MM.1S (cell line): Measurements from ENCODE around the gene CYB561A3.

Experiments
- EZH2 ChIP-seq: fragments of 300-600 bp; sonication (generic); optimal IDR thresholded peaks from 2 replicates; pipeline ENCODE3; 2017; ENCODE audit warnings: low read depth, mild to moderate bottlenecking, antibody characterized with exemption, low read length, mixed read lengths
- EZH2phosphoT487 ChIP-seq: fragments of 300-600 bp; sonication (generic); IDR thresholded peaks from 2 replicates; pipeline ENCODE4 v1.6.1; 2018; ENCODE audit warnings: antibody characterized with exemption, low read length
- TF ChIP-seq, protein P1 (sequence below): fragments of 300-600 bp; sonication (generic); IDR thresholded peaks from 2 replicates; pipeline ENCODE4 v1.5.1; 2016; ENCODE audit warnings: antibody characterized with exemption, low read length, mixed read lengths

DNA sequence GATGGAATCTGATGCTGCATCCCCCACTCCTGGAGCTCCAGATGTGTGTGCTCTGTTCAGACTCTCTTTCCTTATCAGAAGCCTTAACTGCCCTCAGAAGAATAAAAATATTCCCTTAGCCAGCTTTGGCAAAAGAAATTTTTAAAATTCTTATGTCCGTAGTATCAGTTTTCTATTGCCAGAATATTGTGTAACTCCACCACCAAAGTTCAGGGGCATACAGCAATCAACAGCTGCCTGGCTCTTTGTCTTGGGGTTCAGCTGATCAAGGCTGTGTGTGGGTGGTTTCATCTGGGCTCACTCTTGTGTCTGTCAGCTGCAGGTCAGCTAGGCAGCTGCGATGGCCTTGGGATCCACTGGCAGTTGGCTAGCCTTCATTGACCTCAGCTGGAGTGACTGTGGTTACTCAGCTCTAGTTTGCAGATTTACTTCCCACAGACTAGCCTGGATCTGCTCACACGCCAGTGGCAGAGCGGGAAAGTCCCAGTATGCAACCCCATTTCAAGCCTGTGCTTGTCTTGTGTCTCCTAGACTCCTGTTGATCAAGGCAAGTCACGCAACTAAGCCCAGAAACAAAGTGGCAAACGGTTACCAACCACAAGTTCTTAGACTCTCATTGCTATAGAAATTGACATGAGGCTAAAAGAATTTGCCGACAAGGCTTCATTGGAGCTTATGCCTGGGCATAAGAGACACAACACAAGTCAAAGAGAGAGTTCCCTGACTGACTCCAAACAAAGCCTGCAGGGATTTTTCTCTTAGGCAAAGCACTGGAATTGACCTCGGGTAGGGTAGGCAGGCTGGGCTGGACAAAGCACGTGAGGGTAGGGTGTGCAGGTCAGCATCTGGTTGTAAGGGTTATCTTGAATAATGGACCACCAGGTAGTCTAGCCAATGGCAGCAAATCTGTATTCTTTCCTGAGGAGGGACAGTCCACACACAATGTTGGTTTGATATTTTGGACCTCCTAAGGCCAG, 8.0 kb upstream of the CYB561A3 start:
- TF ChIP-seq, protein P1, sequence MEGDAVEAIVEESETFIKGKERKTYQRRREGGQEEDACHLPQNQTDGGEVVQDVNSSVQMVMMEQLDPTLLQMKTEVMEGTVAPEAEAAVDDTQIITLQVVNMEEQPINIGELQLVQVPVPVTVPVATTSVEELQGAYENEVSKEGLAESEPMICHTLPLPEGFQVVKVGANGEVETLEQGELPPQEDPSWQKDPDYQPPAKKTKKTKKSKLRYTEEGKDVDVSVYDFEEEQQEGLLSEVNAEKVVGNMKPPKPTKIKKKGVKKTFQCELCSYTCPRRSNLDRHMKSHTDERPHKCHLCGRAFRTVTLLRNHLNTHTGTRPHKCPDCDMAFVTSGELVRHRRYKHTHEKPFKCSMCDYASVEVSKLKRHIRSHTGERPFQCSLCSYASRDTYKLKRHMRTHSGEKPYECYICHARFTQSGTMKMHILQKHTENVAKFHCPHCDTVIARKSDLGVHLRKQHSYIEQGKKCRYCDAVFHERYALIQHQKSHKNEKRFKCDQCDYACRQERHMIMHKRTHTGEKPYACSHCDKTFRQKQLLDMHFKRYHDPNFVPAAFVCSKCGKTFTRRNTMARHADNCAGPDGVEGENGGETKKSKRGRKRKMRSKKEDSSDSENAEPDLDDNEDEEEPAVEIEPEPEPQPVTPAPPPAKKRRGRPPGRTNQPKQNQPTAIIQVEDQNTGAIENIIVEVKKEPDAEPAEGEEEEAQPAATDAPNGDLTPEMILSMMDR: no peak
- TF ChIP-seq EZH2: no peak
- no peak for TF ChIP-seq EZH2phosphoT487
